Endothelial cell of umbilical vein (primary cell): ENCODE data around the gene CRISPLD2. TPM values are rescaled to one million over a fixed set of nuclear protein-coding genes. Genes with fewer than 3 reads are reported as not detected.

Source experiments
- BruUV-seq: library from RNA; stranded (reverse); fragments of 400-500 nt; replicated peaks from 2 replicates; lab custom pipeline; 2021; lab: Mats Ljungman, UMichigan
- CTCF ChIA-PET: fragments of 300-600, 350-600 bp; sonication (Branson Sonifier 250); formaldehyde crosslinking; loops from one replicate; lab custom pipeline; 2021; ENCODE audit warnings: antibody characterized with exemption, inconsistent platforms; lab: Charles Lee
- POLR2A ChIA-PET: fragments of 300-600, 350-600 bp; sonication (Branson Sonifier 250); formaldehyde crosslinking; loops from one replicate; lab custom pipeline; 2021; ENCODE audit warnings: antibody characterized with exemption, inconsistent platforms; lab: Charles Lee
- DNase-seq: peaks from one replicate; pipeline ENCODE4 v3.0.0-alpha.2; 2011; ENCODE audit warnings: low read depth, low spot score
- FAIRE-seq: peaks from 2 replicates; lab custom pipeline; 2011; peaks lifted over from hg19 to GRCh38; lab: Jason Lieb, UNC
- H2AFZ ChIP-seq: 2 replicates; pipeline ENCODE4 v1.6.0; 2012; ENCODE audit warnings: low read depth, low read length, control low read depth, inconsistent platforms
- H3K27ac ChIP-seq: 2 replicates; pipeline ENCODE4 v1.5.1; 2011; ENCODE audit warnings: low read depth, mild to moderate bottlenecking, control low read depth, low read length, moderate library complexity; ENCODE audit not compliant: insufficient read depth
- H3K27me3 ChIP-seq, 2 experiments: 2 replicates each; pipeline versions ENCODE4 v1.6.0 to v1.6.1; 2011; ENCODE audit warnings: low read length in 2 of 2, mixed read lengths in 1 of 2; ENCODE audit not compliant: control insufficient read depth in 2 of 2, insufficient read depth in 2 of 2
- H3K36me3 ChIP-seq, 2 experiments: 2 replicates in 1 of 2; 3 replicates in 1 of 2; pipeline ENCODE4 v1.5.1; 2011; ENCODE audit warnings: low read length in 2 of 2, mild to moderate bottlenecking in 1 of 2, moderate library complexity in 1 of 2; ENCODE audit not compliant: control insufficient read depth in 2 of 2, insufficient read depth in 2 of 2; ENCODE audit errors: extremely low read depth in 1 of 2
- H3K4me1 ChIP-seq: 3 replicates; pipeline ENCODE4 v1.5.1; 2011; ENCODE audit warnings: mild to moderate bottlenecking, low read length; ENCODE audit not compliant: control insufficient read depth, insufficient read depth; ENCODE audit errors: extremely low read depth
- H3K4me2 ChIP-seq: 2 replicates; pipeline ENCODE4 v1.6.1; 2011; ENCODE audit warnings: low read length, control low read depth, mixed read lengths; ENCODE audit not compliant: insufficient read depth
- H3K4me3 ChIP-seq, 3 experiments: fragments of 200-600 bp in 1 of 3; sonication (generic), shearing (Covaris generic) in 1 of 3; replicated peaks in 1 of 3; 2 replicates each; pipeline ENCODE4 v1.5.1; 2011 to 2016; ENCODE audit warnings: control low read depth in 3 of 3, low read length in 3 of 3, mild to moderate bottlenecking in 2 of 3, inconsistent platforms in 1 of 3, low read depth in 1 of 3, moderate library complexity in 1 of 3; ENCODE audit not compliant: insufficient read depth in 1 of 3
- H3K79me2 ChIP-seq: 2 replicates; pipeline ENCODE4 v1.6.0; 2012; ENCODE audit warnings: low read length, inconsistent platforms; ENCODE audit not compliant: control insufficient read depth, insufficient read depth
- H3K9ac ChIP-seq: replicated peaks from 2 replicates; pipeline ENCODE3; 2011; ENCODE audit warnings: low read length, control low read depth; ENCODE audit not compliant: insufficient read depth; ENCODE audit errors: extremely low read depth
- H3K9me1 ChIP-seq: replicated peaks from 3 replicates; pipeline ENCODE4 v1.6.0; 2011; ENCODE audit warnings: mild to moderate bottlenecking, low read length; ENCODE audit not compliant: control insufficient read depth, insufficient read depth; ENCODE audit errors: extremely low read depth
- H3K9me3 ChIP-seq: replicated peaks from 2 replicates; pipeline ENCODE4 v1.5.1; 2012; ENCODE audit warnings: low read length, inconsistent platforms; ENCODE audit not compliant: control insufficient read depth, insufficient read depth
- H4K20me1 ChIP-seq: replicated peaks from 2 replicates; pipeline ENCODE3; 2011; ENCODE audit warnings: mild to moderate bottlenecking, low read length; ENCODE audit not compliant: control insufficient read depth, insufficient read depth; ENCODE audit errors: extremely low read depth
- GATA2 ChIP-seq: IDR thresholded peaks from 2 replicates; pipeline ENCODE4 v1.7.0; 2011; ENCODE audit warnings: low read depth, mild to moderate bottlenecking, moderate library complexity, mixed read lengths, low read length; ENCODE audit not compliant: insufficient read length, insufficient read depth
- MYC ChIP-seq: IDR thresholded peaks from one replicate; pipeline ENCODE4 v1.6.1; 2011; ENCODE audit warnings: mild to moderate bottlenecking, low read depth, low read length
- POLR2A ChIP-seq: IDR thresholded peaks from 2 replicates; pipeline ENCODE4 v1.6.1; 2012; ENCODE audit warnings: low read depth, mild to moderate bottlenecking, control low read depth, low read length
- POLR2AphosphoS5 ChIP-seq: IDR thresholded peaks from 2 replicates; pipeline ENCODE4 v1.6.1; 2012; ENCODE audit warnings: low read depth, mild to moderate bottlenecking, control low read depth, low read length, moderate library complexity; ENCODE audit not compliant: insufficient read depth
- dilution Hi-C: fragments of 300-500 bp; cut with MboI; formaldehyde crosslinking; loops from one replicate; pipeline ENCODE4 v1.15.0; 2019; ENCODE audit warnings: low sequenced_read_pairs; ENCODE audit not compliant: extremely low pct_ligation_motif_present
- intact Hi-C: fragments of 100-400 bp; cut with micrococcal nuclease; formaldehyde crosslinking; loops from one replicate; pipeline ENCODE4 v1.10.0; 2022
- polyA plus RNA-seq, 4 experiments: library from polyadenylated mRNA; depleted of rRNA in 3 of 4; stranded (reverse) in 3 of 4; unstranded in 1 of 4; fragments of >200 nt; gene quantifications; 2 replicates each; pipeline versions ENCODE4 v1.2.1 to v1.2.3, GENCODE V29; 2011 to 2012; ENCODE audit warnings: missing spikeins in 1 of 4
- total RNA-seq: library from RNA; stranded (reverse); gene quantifications from 2 replicates; pipeline ENCODE4 v1.2.3, GENCODE V29; 2021
- TF ChIP-seq, protein P1 (sequence below), 2 donors: IDR thresholded peaks; 1 replicate in 1 of 2; 2 replicates in 1 of 2; pipeline ENCODE4 v1.5.1; 2011; ENCODE audit warnings: low read length in 2 of 2, mild to moderate bottlenecking in 2 of 2, moderate library complexity in 2 of 2, control low read depth in 1 of 2, inconsistent platforms in 1 of 2, low read depth in 1 of 2; ENCODE audit not compliant: insufficient read depth in 1 of 2; ENCODE audit errors: extremely low read depth in 1 of 2
- TF ChIP-seq, protein P2 (sequence below): IDR thresholded peaks from 2 replicates; pipeline ENCODE4 v1.6.1; 2011; ENCODE audit not compliant: insufficient read depth, insufficient read length

Gene CRISPLD2
- total and polyA plus RNA-seq, 2 donors (not counting 3 experiments of a cell fraction or from before 2014, with no cell fraction given), result 0.14 to 0.73 TPM

DNA sequence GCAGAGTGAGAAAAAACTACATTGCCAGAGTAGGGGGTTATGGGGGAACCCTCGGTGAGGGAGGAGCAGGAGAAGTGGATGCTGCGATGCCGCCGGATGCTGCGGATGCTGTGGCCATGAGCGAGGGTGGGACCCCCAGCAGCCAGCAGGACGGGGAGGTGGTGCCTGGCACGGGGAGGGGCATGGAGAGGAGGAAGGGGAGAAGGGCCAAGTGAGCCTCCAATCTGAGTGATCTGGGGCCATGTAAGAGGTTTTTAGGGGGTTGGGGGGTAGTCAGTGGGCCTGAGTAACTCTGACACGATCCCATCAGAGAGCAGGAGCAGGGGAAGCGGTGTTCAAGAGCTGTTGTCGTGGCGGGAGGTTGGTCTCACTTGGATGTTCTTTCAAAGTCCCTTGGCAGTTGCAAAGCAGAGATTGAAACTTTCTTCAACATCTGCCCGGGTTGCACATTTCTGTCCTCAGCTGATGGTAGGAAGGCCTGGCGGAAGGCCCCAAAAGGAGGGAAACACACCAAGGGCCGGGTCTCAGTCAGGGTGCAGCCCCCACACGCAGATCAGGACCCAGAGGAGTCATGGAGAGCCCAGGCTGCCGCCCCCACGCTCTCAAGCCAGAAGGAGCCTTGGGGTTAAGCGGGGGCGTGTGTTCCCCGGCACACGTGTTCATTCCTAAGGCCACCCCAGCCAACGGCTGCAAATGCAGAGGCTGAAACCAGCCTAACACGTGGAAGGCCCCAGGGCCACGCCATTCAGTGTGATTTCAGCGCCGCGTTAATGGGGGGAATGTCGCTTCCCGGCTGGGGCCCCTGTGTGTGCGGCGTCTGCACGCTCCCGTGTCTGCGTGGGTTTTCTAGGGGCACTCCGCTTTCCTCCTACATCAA, 109.9 kb downstream of the CRISPLD2 start:
- CTCF ChIA-PET, result interaction anchor here (1.4 to 5.8 kb wide), 3 partner anchors 23 to 44 kb away, joined by 3 to 73 read pairs (median 57); no protein-coding TSS in a partner anchor
- Histone ChIP-seq H2AFZ (no peak overlapping the region), H3K79me2 (no peaks in the 10 kb centered on the region), H3K4me3 (no peak overlapping the region), H3K36me3 (no peaks in the 10 kb centered on the region), H3K4me1 (no peaks in the 10 kb centered on the region), H3K9me1 (no peaks in the 10 kb centered on the region), H3K27me3 (no peaks in the 10 kb centered on the region), H3K27ac (no peak overlapping the region), H3K4me2 (no peak overlapping the region), H4K20me1 (no peaks in the 10 kb centered on the region), H3K9me3 (no peaks in the 10 kb centered on the region), H3K9ac (no peak overlapping the region)
- dilution Hi-C loops, result no loop called here
- intact Hi-C loops, result loop anchor here (5.0 kb wide), 1 partner anchor 772 kb away; no protein-coding TSS in a partner anchor
- FAIRE-seq (no peak), DNase-seq (no peak)
- POLR2A ChIA-PET, result no interaction called here
- TF ChIP-seq MYC (no peak), GATA2 (no peak), POLR2A (no peak), POLR2AphosphoS5 (no peak)
- TF ChIP-seq, protein P1, sequence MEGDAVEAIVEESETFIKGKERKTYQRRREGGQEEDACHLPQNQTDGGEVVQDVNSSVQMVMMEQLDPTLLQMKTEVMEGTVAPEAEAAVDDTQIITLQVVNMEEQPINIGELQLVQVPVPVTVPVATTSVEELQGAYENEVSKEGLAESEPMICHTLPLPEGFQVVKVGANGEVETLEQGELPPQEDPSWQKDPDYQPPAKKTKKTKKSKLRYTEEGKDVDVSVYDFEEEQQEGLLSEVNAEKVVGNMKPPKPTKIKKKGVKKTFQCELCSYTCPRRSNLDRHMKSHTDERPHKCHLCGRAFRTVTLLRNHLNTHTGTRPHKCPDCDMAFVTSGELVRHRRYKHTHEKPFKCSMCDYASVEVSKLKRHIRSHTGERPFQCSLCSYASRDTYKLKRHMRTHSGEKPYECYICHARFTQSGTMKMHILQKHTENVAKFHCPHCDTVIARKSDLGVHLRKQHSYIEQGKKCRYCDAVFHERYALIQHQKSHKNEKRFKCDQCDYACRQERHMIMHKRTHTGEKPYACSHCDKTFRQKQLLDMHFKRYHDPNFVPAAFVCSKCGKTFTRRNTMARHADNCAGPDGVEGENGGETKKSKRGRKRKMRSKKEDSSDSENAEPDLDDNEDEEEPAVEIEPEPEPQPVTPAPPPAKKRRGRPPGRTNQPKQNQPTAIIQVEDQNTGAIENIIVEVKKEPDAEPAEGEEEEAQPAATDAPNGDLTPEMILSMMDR (IDR thresholded peaks at IDR 0.05; ENCODE audit: extremely low read depth in 1 of 2, insufficient read depth in 1 of 2, low read depth in 1 of 2, low read length in 2 of 2), result no peak
- TF ChIP-seq, protein P2, sequence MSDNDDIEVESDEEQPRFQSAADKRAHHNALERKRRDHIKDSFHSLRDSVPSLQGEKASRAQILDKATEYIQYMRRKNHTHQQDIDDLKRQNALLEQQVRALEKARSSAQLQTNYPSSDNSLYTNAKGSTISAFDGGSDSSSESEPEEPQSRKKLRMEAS, result no peak
- BruUV-seq, result no TSS peak
